Measurements from ENCODE around the gene FAM50B. TPM values are rescaled to one million over a fixed set of nuclear protein-coding genes. Genes with fewer than 3 reads are reported as not detected.

FAM50B gene
- total and polyA plus RNA-seq, 10 of the 15 experiments (the other 5 are each of a cell fraction or from before 2014, with no cell fraction given) = 0.58 to 10.2 (median 5.9) TPM

DNA sequence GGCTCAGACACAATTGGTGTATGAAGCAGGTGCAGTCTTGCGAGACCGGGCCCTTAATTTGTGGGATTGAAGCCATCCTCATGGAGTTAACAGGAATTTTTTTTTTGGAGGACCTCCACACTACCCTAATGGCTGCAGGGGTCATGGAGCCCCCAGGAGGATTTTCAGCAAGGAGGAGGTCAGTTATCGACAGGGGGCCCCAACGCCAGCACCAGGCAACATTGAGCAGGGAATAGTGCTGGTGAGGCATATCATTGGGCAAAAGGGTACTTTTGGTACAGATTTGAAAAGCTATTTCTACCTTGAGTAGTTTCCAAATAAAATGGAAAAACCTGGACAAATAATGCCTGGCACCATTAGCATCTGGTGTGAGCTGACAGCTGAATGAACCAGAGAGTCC lies 6.7 kb downstream of the FAM50B start (continued):
- no peak for TF ChIP-seq BRCA1 (IDR thresholded peaks at IDR 0.05; ENCODE audit: low read depth, low read length)
- no peak for TF ChIP-seq TCF3 (IDR thresholded peaks at IDR 0.05; ENCODE audit: borderline replicate concordance, insufficient read depth, low read depth, low read length)
- no peak for TF ChIP-seq CBX3 (IDR thresholded peaks at IDR 0.05; ENCODE audit: borderline replicate concordance, low read depth)
- no peak for TF ChIP-seq MYB (IDR thresholded peaks at IDR 0.05; ENCODE audit: borderline replicate concordance, low read depth, low read length)
- TF ChIP-seq, protein P1, sequence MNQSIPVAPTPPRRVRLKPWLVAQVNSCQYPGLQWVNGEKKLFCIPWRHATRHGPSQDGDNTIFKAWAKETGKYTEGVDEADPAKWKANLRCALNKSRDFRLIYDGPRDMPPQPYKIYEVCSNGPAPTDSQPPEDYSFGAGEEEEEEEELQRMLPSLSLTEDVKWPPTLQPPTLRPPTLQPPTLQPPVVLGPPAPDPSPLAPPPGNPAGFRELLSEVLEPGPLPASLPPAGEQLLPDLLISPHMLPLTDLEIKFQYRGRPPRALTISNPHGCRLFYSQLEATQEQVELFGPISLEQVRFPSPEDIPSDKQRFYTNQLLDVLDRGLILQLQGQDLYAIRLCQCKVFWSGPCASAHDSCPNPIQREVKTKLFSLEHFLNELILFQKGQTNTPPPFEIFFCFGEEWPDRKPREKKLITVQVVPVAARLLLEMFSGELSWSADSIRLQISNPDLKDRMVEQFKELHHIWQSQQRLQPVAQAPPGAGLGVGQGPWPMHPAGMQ (IDR thresholded peaks at IDR 0.05; ENCODE audit: borderline replicate concordance) = no peak
- no peak for TF ChIP-seq SREBF2 (IDR thresholded peaks at IDR 0.05; ENCODE audit: low read length)

DNA sequence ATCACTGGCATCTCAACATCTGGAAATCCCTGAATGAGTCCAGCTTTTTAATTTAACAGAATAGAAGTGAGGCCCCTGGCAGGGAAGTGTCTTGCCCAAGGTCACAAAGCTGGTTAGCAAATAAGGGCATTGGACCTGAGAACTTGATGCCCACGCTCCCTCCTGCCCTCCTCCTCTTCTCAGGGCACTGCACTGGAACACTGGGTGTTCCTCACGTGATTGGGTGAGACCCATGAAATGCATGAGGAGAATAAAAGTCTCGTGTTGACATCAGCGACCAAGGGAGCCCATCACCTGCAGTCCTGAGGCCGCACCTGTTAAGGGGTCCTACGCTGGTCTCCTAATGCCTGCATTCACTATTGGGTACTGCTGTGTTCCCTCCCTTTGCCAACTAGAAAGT lies 7.4 kb downstream of the FAM50B start:
- ChIA-PET CTCF (no interaction called here), SMC1A (ENCODE audit: uncharacterized antibody, unreplicated experiment) (no interaction called here), POLR2A (no interaction called here), RAD21 (ENCODE audit: unreplicated experiment) (no interaction called here)
- Histone ChIP-seq H3K79me2 (ENCODE audit: control insufficient read depth, insufficient read depth, low read length) (no peaks in the 10 kb centered on the region), H3K9ac (ENCODE audit: control insufficient read depth, insufficient read depth, low read length) (no peak overlapping the region), H4K20me1 (ENCODE audit: control insufficient read depth, insufficient read depth) (no peaks in the 10 kb centered on the region), H3K4me3 (no peak overlapping the region), H3K27me3 (replicated peaks in 1 of 2; ENCODE audit: control insufficient read depth in 2 of 2, insufficient read depth in 2 of 2, low read length in 1 of 2) (no peaks in the 10 kb centered on the region; a peak in 1 of 4 replicates), H3K4me1 (ENCODE audit: control insufficient read depth, insufficient read depth, low read length) (no peaks in the 10 kb centered on the region), H2AFZ (ENCODE audit: control insufficient read depth, low read depth, low read length) (no peak overlapping the region), H3K9me3 (replicated peaks; ENCODE audit: control insufficient read depth, insufficient read depth, low read length) (no peaks in the 10 kb centered on the region), H3K27ac (ENCODE audit: control insufficient read depth, insufficient read depth) (no peak overlapping the region), H3K4me2 (ENCODE audit: control insufficient read depth, insufficient read depth) (no peak overlapping the region), H3K36me3 (ENCODE audit: control insufficient read depth in 2 of 2, insufficient read depth in 2 of 2, low read length in 1 of 2) (no peaks in the 10 kb centered on the region)
- no TSS peak for BruUV-seq (replicated peaks)
- intact Hi-C loops (cut with micrococcal nuclease; ENCODE audit: unreplicated experiment) = no loop called here
- FAIRE-seq (no peak), ATAC-seq (no peak), DNase-seq (ENCODE audit: low read depth, low spot score) (no peak)
- in situ Hi-C loops (cut with MboI) = no loop called here
- TF ChIP-seq KLF5 (IDR thresholded peaks at IDR 0.05; ENCODE audit: partially characterized antibody) = no peak
- no peak for TF ChIP-seq PAX8 (IDR thresholded peaks at IDR 0.05)
- TF ChIP-seq, protein P2, sequence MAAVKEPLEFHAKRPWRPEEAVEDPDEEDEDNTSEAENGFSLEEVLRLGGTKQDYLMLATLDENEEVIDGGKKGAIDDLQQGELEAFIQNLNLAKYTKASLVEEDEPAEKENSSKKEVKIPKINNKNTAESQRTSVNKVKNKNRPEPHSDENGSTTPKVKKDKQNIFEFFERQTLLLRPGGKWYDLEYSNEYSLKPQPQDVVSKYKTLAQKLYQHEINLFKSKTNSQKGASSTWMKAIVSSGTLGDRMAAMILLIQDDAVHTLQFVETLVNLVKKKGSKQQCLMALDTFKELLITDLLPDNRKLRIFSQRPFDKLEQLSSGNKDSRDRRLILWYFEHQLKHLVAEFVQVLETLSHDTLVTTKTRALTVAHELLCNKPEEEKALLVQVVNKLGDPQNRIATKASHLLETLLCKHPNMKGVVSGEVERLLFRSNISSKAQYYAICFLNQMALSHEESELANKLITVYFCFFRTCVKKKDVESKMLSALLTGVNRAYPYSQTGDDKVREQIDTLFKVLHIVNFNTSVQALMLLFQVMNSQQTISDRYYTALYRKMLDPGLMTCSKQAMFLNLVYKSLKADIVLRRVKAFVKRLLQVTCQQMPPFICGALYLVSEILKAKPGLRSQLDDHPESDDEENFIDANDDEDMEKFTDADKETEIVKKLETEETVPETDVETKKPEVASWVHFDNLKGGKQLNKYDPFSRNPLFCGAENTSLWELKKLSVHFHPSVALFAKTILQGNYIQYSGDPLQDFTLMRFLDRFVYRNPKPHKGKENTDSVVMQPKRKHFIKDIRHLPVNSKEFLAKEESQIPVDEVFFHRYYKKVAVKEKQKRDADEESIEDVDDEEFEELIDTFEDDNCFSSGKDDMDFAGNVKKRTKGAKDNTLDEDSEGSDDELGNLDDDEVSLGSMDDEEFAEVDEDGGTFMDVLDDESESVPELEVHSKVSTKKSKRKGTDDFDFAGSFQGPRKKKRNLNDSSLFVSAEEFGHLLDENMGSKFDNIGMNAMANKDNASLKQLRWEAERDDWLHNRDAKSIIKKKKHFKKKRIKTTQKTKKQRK (IDR thresholded peaks at IDR 0.05; ENCODE audit: low read depth, low read length) = no peak
- TF ChIP-seq EZH2 (IDR thresholded peaks at IDR 0.05; ENCODE audit: borderline replicate concordance, control insufficient read depth, low read depth, low read length) = no peak
- TF ChIP-seq ZNF207 (IDR thresholded peaks at IDR 0.05; ENCODE audit: borderline replicate concordance) = no peak
- TF ChIP-seq NRF1 (conservative IDR thresholded peaks at IDR 0.05; ENCODE audit: low read depth, low read length) = no peak
- no peak for TF ChIP-seq ATF7 (IDR thresholded peaks at IDR 0.05; ENCODE audit: low read depth)
- TF ChIP-seq IKZF2 (IDR thresholded peaks at IDR 0.05) = no peak
- no peak for TF ChIP-seq CHD1 (IDR thresholded peaks at IDR 0.05; ENCODE audit: low read depth, low read length)
- TF ChIP-seq RBBP5 (conservative IDR thresholded peaks at IDR 0.05) = no peak
- no peak for TF ChIP-seq POLR2AphosphoS2 (IDR thresholded peaks at IDR 0.05; ENCODE audit: low read depth, low read length)
- TF ChIP-seq NBN (IDR thresholded peaks at IDR 0.05) = no peak
- no peak for TF ChIP-seq DPF2 (IDR thresholded peaks at IDR 0.05)
- WGBS (ENCODE audit: insufficient coverage, insufficient replicate concordance, low lambda C conversion rate, missing lambda C conversion rate) = 27% methylated on average over 6 of the region's 6 CpGs

Data from GM12878 (cell line).